Measurements from ENCODE around the gene RCOR2. TPM values are rescaled to one million over a fixed set of nuclear protein-coding genes. Genes with fewer than 3 reads are reported as not detected.

RCOR2 gene
- polyA plus RNA-seq, 1 donor from 2014 or later, result 41.5 TPM

- Histone ChIP-seq H3K9ac (ENCODE audit: low read length) (no peak overlapping the region), H3F3A (ENCODE audit: insufficient read depth, low read length, poor library complexity, severe bottlenecking) (no peaks in the 10 kb centered on the region), H2AFZ (ENCODE audit: low read depth, low read length) (no peak overlapping the region), H3K27ac (ENCODE audit: low read length) (no peak overlapping the region), H3K36me3 (ENCODE audit: insufficient read depth, low read length) (no peaks in the 10 kb centered on the region), H3K9me3 (ENCODE audit: low read length) (no peaks in the 10 kb centered on the region), H3K9me2 (ENCODE audit: insufficient read depth, low read length) (no peaks in the 10 kb centered on the region), H3K79me2 (replicated peaks; ENCODE audit: insufficient read depth, low read length) (peaks cover 7% of the 10 kb centered on the region), H3K4me3 (ENCODE audit: low read length) (no peak overlapping the region), H3K27me3 (ENCODE audit: insufficient read depth, low read depth, low read length) (no peaks in the 10 kb centered on the region), H3K4me2 (ENCODE audit: low read length) (no peak overlapping the region), H4K20me1 (ENCODE audit: insufficient read depth) (no peaks in the 10 kb centered on the region)
- TF ChIP-seq SMC3 (conservative IDR thresholded peaks at IDR 0.05; ENCODE audit: poor library complexity) (no peak), RAD21 (conservative IDR thresholded peaks at IDR 0.05) (no peak), CTCF (IDR thresholded peaks at IDR 0.05; ENCODE audit: poor library complexity, severe bottlenecking) (peak; percentile 34)
Measured at GRCh38 chr11:63920939-63921417, 4.0 kb upstream of the RCOR2 start.

GRCh38 chr11:63920126-63920938, 3.4 kb upstream of the RCOR2 start:
- Histone ChIP-seq H4K20me1 (ENCODE audit: insufficient read depth) (peaks cover under 1% of the 10 kb centered on the region), H3K9me2 (ENCODE audit: insufficient read depth, low read length) (no peaks in the 10 kb centered on the region), H3K9ac (ENCODE audit: low read length) (no peak overlapping the region), H3K4me2 (ENCODE audit: low read length) (no peak overlapping the region), H3K79me2 (replicated peaks; ENCODE audit: insufficient read depth, low read length) (peaks cover 13% of the 10 kb centered on the region), H3K27ac (ENCODE audit: low read length) (no peak overlapping the region), H3K4me3 (ENCODE audit: low read length) (no peak overlapping the region), H3K27me3 (ENCODE audit: insufficient read depth, low read depth, low read length) (no peaks in the 10 kb centered on the region), H3K9me3 (ENCODE audit: low read length) (no peaks in the 10 kb centered on the region), H3F3A (ENCODE audit: insufficient read depth, low read length, poor library complexity, severe bottlenecking) (no peaks in the 10 kb centered on the region), H3K36me3 (ENCODE audit: insufficient read depth, low read length) (no peaks in the 10 kb centered on the region), H2AFZ (ENCODE audit: low read depth, low read length) (no peak overlapping the region)
- no peak for TF ChIP-seq CTCF (IDR thresholded peaks at IDR 0.05; ENCODE audit: poor library complexity, severe bottlenecking)
- TF ChIP-seq POLR2AphosphoS5 (IDR thresholded peaks at IDR 0.05), result no peak
- TF ChIP-seq SMC3 (conservative IDR thresholded peaks at IDR 0.05; ENCODE audit: poor library complexity), result no peak
- no peak for TF ChIP-seq TAF1 (IDR thresholded peaks at IDR 0.05; ENCODE audit: low read depth)

- Histone ChIP-seq H3K4me3 (ENCODE audit: low read length) (no peak overlapping the region), H3K4me2 (ENCODE audit: low read length) (no peak overlapping the region), H4K20me1 (ENCODE audit: insufficient read depth) (peaks cover 7% of the 10 kb centered on the region), H3K27me3 (ENCODE audit: insufficient read depth, low read depth, low read length) (no peaks in the 10 kb centered on the region), H3K9ac (ENCODE audit: low read length) (peak overlapping the region; percentile 90), H3K9me2 (ENCODE audit: insufficient read depth, low read length) (no peaks in the 10 kb centered on the region), H2AFZ (ENCODE audit: low read depth, low read length) (peak overlapping the region; percentile 6), H3F3A (ENCODE audit: insufficient read depth, low read length, poor library complexity, severe bottlenecking) (no peaks in the 10 kb centered on the region), H3K9me3 (ENCODE audit: low read length) (no peaks in the 10 kb centered on the region), H3K79me2 (replicated peaks; ENCODE audit: insufficient read depth, low read length) (peaks cover 21% of the 10 kb centered on the region), H3K27ac (ENCODE audit: low read length) (peak overlapping the region; percentile 93), H3K36me3 (ENCODE audit: insufficient read depth, low read length) (no peaks in the 10 kb centered on the region)
- no peak for TF ChIP-seq TAF1 (IDR thresholded peaks at IDR 0.05; ENCODE audit: low read depth)
- no peak for TF ChIP-seq SMC3 (conservative IDR thresholded peaks at IDR 0.05; ENCODE audit: poor library complexity)
- TF ChIP-seq EP300 (conservative IDR thresholded peaks at IDR 0.05; ENCODE audit: poor library complexity, severe bottlenecking), result no peak
- no peak for TF ChIP-seq REST (IDR thresholded peaks at IDR 0.05; ENCODE audit: borderline replicate concordance)
- no peak for TF ChIP-seq EZH2 (IDR thresholded peaks at IDR 0.05; ENCODE audit: borderline replicate concordance, insufficient read depth, low read length, poor library complexity, severe bottlenecking)
- TF ChIP-seq RAD21 (conservative IDR thresholded peaks at IDR 0.05), result no peak
- no peak for TF ChIP-seq POLR2AphosphoS5 (IDR thresholded peaks at IDR 0.05)
- TF ChIP-seq CTCF (IDR thresholded peaks at IDR 0.05; ENCODE audit: poor library complexity, severe bottlenecking), result no peak
Measured at GRCh38 chr11:63919267-63920125, 2.5 kb upstream of the RCOR2 start.

Measured in neural cell (in vitro differentiated cells).